B cell (primary cell): Measurements from ENCODE around the gene BAIAP3. TPM values are rescaled to one million over a fixed set of nuclear protein-coding genes. Genes with fewer than 3 reads are reported as not detected.

Experiments used
- ATAC-seq: fragments of 200-7000 bp; cut with Tn5 transposase; one replicate; pipeline ENCODE4 v1.10.0; 2021; ENCODE audit warnings: low read depth, mild to moderate bottlenecking, moderate number of reproducible peaks, moderate library complexity
- CTCF ChIA-PET: fragments of 350-600 bp; sonication (Branson Sonifier 250); formaldehyde crosslinking; loops from one replicate; lab custom pipeline; 2021; ENCODE audit warnings: antibody characterized with exemption, inconsistent platforms; lab: Charles Lee
- POLR2A ChIA-PET: fragments of 350-600 bp; sonication (Branson Sonifier 250); formaldehyde crosslinking; loops from one replicate; lab custom pipeline; 2021; ENCODE audit warnings: antibody characterized with exemption; lab: Charles Lee
- DNase-seq: peaks from one replicate; pipeline ENCODE4 v3.0.0; 2013
- H2AFZ ChIP-seq: 2 replicates; pipeline ENCODE4 v1.6.1; 2012; ENCODE audit warnings: mild to moderate bottlenecking, low read depth, low read length; ENCODE audit not compliant: insufficient read depth, poor library complexity, severe bottlenecking
- H3K27ac ChIP-seq, 2 donors: 1 replicate in 1 of 2; 2 replicates in 1 of 2; pipeline ENCODE4 v1.5.1; 2012 to 2013; ENCODE audit warnings: low read length in 2 of 2, mild to moderate bottlenecking in 2 of 2, moderate library complexity in 1 of 2
- H3K27me3 ChIP-seq, 4 experiments: fragments of 200-600 bp in 1 of 4; sonication (generic) in 1 of 4; replicated peaks in 1 of 4; 1 replicate in 2 of 4; 2 replicates in 2 of 4; pipeline versions ENCODE4 v1.6.1 to v1.7.0; 2013 to 2016; ENCODE audit warnings: low read length in 3 of 4, mild to moderate bottlenecking in 2 of 4, mixed read lengths in 1 of 4, moderate library complexity in 1 of 4; ENCODE audit not compliant: insufficient read depth in 4 of 4, control insufficient read depth in 3 of 4; ENCODE audit errors: control extremely low read depth in 1 of 4
- H3K36me3 ChIP-seq, 2 experiments: replicated peaks in 1 of 2; 1 replicate in 1 of 2; 2 replicates in 1 of 2; pipeline versions ENCODE4 v1.6.1 to v1.7.1; 2013; ENCODE audit warnings: low read length in 1 of 2; ENCODE audit not compliant: insufficient read depth in 2 of 2, control insufficient read depth in 1 of 2; ENCODE audit errors: control extremely low read depth in 1 of 2, extremely low read depth in 1 of 2
- H3K4me1 ChIP-seq, 2 donors: fragments of 200-600 bp in 1 of 2; sonication (generic) in 1 of 2; 1 replicate in 1 of 2; 2 replicates in 1 of 2; pipeline versions ENCODE4 v1.5.1 to v1.6.1; 2013 to 2017; ENCODE audit warnings: low read length in 2 of 2; ENCODE audit not compliant: control insufficient read depth in 2 of 2, insufficient read depth in 2 of 2
- H3K4me2 ChIP-seq: replicated peaks from 2 replicates; pipeline ENCODE3; 2012; ENCODE audit warnings: mild to moderate bottlenecking, low read depth, low read length; ENCODE audit not compliant: poor library complexity, severe bottlenecking
- H3K4me3 ChIP-seq, 5 experiments: fragments of 200-600 bp in 1 of 5; sonication (generic) in 1 of 5; 1 replicate in 3 of 5; 2 replicates in 2 of 5; pipeline versions ENCODE4 v1.5.1 to v1.7.0; 2011 to 2016; ENCODE audit warnings: low read length in 4 of 5, mild to moderate bottlenecking in 4 of 5, low read depth in 2 of 5, control low read depth in 1 of 5, moderate library complexity in 1 of 5; ENCODE audit not compliant: insufficient read depth in 1 of 5; ENCODE audit errors: control extremely low read depth in 1 of 5, extremely low read depth in 1 of 5
- H3K79me2 ChIP-seq: fragments of 200-600 bp; sonication (generic); one replicate; pipeline ENCODE4 v1.6.0; 2016; ENCODE audit warnings: low read length; ENCODE audit not compliant: control insufficient read depth, insufficient read depth
- H3K9ac ChIP-seq: fragments of 200-600 bp; sonication (generic); 2 replicates; pipeline ENCODE4 v1.6.1; 2017; ENCODE audit warnings: mild to moderate bottlenecking, low read length, moderate library complexity
- H3K9me3 ChIP-seq, 3 donors: one replicate each; pipeline versions ENCODE4 v1.6.1 to v1.7.1; 2013; ENCODE audit warnings: low read length in 2 of 3; ENCODE audit not compliant: control insufficient read depth in 2 of 3, insufficient read depth in 1 of 3; ENCODE audit errors: control extremely low read depth in 1 of 3
- H4K20me1 ChIP-seq: 2 replicates; pipeline ENCODE4 v1.6.0; 2012; ENCODE audit warnings: mild to moderate bottlenecking, low read length; ENCODE audit not compliant: insufficient read depth, control insufficient read depth, poor library complexity, severe bottlenecking
- H3K27ac Mint-ChIP-seq: one replicate; pipeline ENCODE4 v1.8.0; 2021; ENCODE audit warnings: mixed read lengths
- H3K27me3 Mint-ChIP-seq: one replicate; pipeline ENCODE4 v1.8.0; 2021; ENCODE audit warnings: mixed read lengths
- H3K4me1 Mint-ChIP-seq: one replicate; pipeline ENCODE4 v1.8.0; 2021; ENCODE audit warnings: mixed read lengths
- H3K4me3 Mint-ChIP-seq: one replicate; pipeline ENCODE4 v1.8.0; 2021; ENCODE audit warnings: mixed read lengths
- H3K9me3 Mint-ChIP-seq: one replicate; pipeline ENCODE4 v1.8.0; 2022; ENCODE audit warnings: mixed read lengths; ENCODE audit not compliant: insufficient read depth
- CTCF ChIP-seq: fragments of 200-600 bp; IDR thresholded peaks from one replicate; pipeline ENCODE4 v1.8.0; 2022; ENCODE audit warnings: antibody characterized with exemption, mild to moderate bottlenecking
- EZH2 ChIP-seq: IDR thresholded peaks from 2 replicates; pipeline ENCODE4 v1.6.1; 2012; ENCODE audit warnings: borderline replicate concordance, low read depth, mild to moderate bottlenecking, moderate library complexity, low read length; ENCODE audit not compliant: insufficient read depth, poor library complexity, severe bottlenecking
- WGBS: methylation state at CpG from one replicate; pipeline ENCODE4 v1.1.5; 2013; ENCODE audit warnings: missing lambda C conversion rate; ENCODE audit not compliant: insufficient coverage; 5-methylcytosine and 5-hydroxymethylcytosine counted together
- intact Hi-C: fragments of 100-400 bp; cut with micrococcal nuclease; formaldehyde crosslinking; loops from one replicate; pipeline ENCODE4 v1.10.0; 2022
- polyA plus RNA-seq: library from polyadenylated mRNA; depleted of rRNA; stranded (reverse); fragments of >200 nt; gene quantifications from 2 replicates; pipeline ENCODE4 v1.2.3, GENCODE V29; 2012
- total RNA-seq, 2 donors: library from RNA; stranded (reverse); fragments of 120-200 nt in 1 of 2; gene quantifications; 1 replicate in 1 of 2; 2 replicates in 1 of 2; pipeline versions ENCODE4 v1.2.3 to v1.2.4, GENCODE V29; 2013 to 2022

BAIAP3 gene
- total and polyA plus RNA-seq, 2 donors (not counting 1 experiment from before 2014, with no cell fraction given): 119 to 130 TPM

- Histone ChIP-seq H3K4me3 (peak overlapping the region in 4 of 5 experiments; percentile 63 to 75 (median 72)), H3K79me2 (peaks cover 49% of the 10 kb centered on the region), H3K27ac (peak overlapping the region; percentile 99 to 100), H3K4me1 (peaks cover 50 to 70% of the 10 kb centered on the region in 2 donors), H3K4me2 (peak overlapping the region; percentile 91), H3K36me3 (peaks cover 0 to 16% of the 10 kb centered on the region in 2 experiments), H3K9ac (peak overlapping the region; percentile 100), H3K27me3 (no peaks in the 10 kb centered on the region), H2AFZ (peak overlapping the region; percentile 99), H4K20me1 (peaks cover 34% of the 10 kb centered on the region), H3K9me3 (peaks cover 0 to 7% (median 0%) of the 10 kb centered on the region in 3 donors)
- Mint-ChIP-seq H3K9me3 (no peaks in the 10 kb centered on the region), H3K4me3 (peak overlapping the region; percentile 91), H3K27ac (peak overlapping the region; percentile 100), H3K27me3 (no peaks in the 10 kb centered on the region), H3K4me1 (peaks cover 57% of the 10 kb centered on the region)
- CTCF ChIA-PET: no interaction called here
- DNase-seq (no peak), ATAC-seq (no peak)
- TF ChIP-seq EZH2 (no peak), CTCF (no peak)
- WGBS: 6% methylated on average over 35 of the region's 43 CpGs
- intact Hi-C loops: loop anchor here (2.0 to 10.0 kb wide), 3 partner anchors 34 to 1716 kb away; partner anchors contain the start of genes HCFC1R1, THOC6, TNFRSF12A and UQCC4
- POLR2A ChIA-PET: interaction anchor here (0.7 to 2.2 kb wide), 5 partner anchors 21 to 108 kb away, joined by 4 to 14 read pairs (median 8); no protein-coding TSS in a partner anchor
These were observed 25.1 kb upstream of the BAIAP3 start for GRCh38 chr16:1308036-1308976.
